Stimulated activated CD8-positive, alpha-beta memory T cell treated with anti-CD3 and anti-CD28 coated beads, Interleukin-2, amount 100 ng/mL, for 1 hour (primary cell): ENCODE data around the gene ERFE.
"Not testable (repeated sequence)": the region's sequence is repeated elsewhere in the genome, so short reads cannot be mapped to it uniquely, and the experiment has no call there.

Experiments
- DNase-seq, 2 donors: peaks; one replicate each; pipeline ENCODE4 v3.0.0-alpha.2; 2020; ENCODE audit warnings: low read depth in 2 of 2

ERFE gene, protein sequence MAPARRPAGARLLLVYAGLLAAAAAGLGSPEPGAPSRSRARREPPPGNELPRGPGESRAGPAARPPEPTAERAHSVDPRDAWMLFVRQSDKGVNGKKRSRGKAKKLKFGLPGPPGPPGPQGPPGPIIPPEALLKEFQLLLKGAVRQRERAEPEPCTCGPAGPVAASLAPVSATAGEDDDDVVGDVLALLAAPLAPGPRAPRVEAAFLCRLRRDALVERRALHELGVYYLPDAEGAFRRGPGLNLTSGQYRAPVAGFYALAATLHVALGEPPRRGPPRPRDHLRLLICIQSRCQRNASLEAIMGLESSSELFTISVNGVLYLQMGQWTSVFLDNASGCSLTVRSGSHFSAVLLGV

DNA sequence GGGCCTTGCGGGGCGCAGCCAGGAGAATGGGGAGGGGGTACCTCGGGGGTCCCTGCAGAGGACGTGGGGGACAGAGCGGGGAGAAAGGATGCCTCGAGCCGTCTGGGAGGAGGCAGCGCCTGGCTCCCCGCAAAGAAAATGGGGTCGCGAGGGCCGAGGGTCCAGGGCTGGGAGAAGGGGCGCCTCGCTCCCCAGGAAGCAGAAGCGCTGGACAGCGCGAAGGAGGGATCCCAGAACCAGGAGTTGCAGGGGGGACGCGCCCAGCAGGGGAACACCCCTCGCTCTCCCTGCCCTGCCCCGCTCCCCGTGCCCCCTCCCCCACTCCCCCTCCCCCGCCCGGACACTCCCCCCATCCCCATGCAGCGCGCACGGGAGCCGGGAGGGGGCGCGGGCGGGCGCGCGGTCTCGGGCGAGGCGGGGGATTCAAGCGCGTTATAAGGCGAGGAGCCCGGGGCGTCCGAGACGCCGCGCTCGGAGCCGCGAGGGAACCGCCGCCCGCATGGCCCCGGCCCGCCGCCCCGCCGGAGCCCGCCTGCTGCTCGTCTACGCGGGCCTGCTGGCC lies at the start of gene ERFE:
TSS of gene ERFE (plus strand) at position 462 of the 562 bp plus-strand sequence. CDS start at position 500, 38 bp downstream.
- DNase-seq, result no peak

DNA sequence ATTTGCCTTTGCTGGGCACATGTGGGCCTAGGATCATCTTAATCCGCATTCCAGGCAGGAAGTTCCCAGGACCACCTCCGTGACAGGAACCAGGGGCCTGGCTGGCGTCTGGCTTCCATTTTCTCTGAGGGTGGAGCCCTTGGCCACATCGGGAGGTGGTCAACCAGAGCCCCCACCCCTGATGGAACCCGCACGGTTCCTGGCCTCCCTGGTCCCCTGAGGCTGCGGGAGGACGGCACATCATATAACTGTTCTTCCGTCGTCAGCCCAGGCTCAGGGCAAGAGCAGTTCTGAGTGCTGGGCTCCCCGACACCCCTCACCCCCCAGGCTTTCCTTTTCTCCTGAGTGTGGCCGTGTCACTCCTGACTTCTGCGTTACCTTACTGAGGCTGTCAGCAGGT lies 45.2 kb upstream of the ERFE start:
- no peak for DNase-seq

DNA sequence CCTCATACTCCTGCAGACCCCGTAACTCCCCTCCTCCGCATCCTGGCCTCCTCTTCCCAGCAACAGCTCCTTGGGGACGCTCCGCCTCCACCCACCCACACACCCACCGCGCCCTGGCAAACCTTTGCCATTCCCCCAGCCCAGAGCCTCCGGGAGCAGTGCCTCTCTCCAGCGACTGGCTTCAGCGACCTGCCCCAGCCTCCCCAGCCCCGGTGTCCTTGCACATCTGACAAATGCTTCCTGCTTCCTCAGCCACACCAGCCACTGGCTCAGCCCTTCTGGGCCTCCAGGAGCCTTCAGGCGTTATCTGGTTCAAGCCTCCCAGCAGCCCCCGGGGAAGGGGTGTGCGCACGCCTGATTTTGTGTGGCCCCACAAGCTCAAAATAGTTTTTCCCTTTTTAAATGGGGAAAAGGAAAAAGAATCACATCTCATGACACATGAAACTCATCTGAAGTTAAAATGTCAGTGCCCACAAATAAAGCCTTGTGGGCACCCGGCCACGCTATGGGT lies 44.4 kb upstream of the ERFE start:
- DNase-seq, result no peak

DNA sequence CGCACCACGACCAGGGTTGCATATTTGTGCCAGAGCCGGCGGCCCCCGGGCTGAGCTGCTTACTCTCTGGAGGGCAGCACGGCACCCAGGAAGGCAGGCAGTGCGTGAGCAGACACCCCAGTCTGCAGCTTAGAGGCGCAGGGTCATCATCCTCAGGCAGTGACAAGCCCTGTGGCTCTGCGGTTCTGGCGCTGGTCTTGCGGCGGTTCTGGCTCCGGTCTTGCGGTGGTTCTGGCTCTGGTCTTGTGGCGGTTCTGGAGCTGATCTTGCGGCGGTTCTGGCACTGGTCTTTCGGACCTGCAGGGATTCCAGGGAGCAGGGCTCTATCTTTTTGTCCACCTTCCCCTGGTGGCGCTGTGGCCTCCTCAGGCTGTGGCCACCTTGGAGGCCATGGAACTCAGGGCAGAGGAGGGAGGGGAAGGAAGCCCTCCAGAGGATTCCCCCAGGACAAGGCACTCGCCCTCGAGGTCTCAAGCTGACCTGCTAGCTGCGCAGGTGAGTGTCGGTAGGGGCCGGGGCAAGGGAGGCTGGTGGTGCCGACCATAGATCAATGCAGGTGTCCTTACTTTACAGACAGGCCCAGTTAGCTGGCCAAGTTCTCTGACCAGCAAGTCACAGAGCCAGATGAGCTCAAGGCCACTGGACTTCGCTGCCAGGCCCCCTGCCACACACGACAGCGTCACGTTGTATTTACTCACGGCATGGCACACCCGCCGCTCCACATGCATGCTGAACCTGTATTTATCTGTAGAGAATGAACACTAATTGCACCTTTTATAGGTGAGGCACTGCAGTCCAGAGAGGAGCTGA lies 43.7 kb upstream of the ERFE start:
- DNase-seq, result no peak

DNA sequence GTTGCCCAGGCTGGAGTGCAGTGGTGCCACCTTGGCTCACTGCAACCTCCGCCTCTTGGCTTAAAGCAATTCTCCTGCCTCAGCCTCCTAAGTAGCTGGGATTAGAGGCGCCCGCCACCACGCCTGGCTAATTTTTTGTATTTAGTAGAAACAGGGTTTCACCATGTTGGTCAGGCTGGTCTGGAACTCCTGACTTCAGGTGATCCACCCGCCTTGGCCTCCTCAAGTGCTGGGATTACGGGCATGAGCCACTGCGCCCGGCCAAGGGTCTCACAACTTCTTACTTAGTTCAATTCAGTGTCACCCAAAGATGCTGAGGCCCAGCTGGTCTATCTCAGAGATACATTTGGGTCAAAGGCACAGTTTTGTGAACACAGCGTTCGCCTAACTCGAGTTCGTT lies 43.1 kb upstream of the ERFE start:
- not testable (repeated sequence) for DNase-seq

DNA sequence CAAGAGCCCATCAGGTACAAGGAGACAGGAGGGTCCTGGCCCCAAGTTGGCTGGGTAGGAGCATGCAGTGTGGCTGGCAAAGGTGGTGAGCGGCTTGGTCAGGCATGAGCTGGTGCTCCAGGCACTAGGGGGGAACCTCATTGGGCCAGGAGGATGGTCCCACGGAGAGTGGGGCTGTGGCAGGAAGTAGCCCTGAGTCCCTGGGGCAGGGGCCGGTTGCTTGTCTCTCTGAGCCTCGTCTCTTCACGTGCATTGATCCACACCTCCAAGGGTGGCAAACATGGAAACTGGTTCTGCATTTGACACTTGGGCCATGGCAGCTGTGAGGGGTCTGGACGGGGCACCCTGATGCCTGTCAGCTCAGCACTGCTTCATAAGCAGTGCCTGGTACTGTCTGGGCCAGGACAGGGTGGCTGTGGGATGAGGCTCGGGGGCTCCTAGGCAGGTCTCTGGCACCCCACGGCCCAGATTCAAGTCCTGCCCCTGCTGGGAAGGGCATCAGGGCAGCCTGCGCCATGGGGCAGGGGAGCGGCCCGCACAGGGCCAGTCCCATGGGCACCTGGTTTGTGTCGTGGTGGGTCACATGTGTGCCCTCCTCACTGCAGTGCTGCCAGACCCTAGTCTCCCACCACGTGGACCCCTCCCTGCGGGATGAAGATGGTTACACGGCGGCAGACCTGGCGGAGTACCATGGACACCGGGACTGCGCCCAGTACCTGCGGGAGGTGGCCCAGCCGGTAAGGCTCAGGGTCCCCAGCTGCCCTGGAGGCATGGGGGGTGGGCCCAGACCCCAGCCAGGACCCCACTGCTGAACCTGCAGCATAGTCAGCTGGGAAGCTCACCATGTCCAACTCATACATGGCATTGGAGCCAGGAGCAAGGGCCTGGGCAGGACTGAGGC lies 42.2 kb upstream of the ERFE start:
- no peak for DNase-seq

DNA sequence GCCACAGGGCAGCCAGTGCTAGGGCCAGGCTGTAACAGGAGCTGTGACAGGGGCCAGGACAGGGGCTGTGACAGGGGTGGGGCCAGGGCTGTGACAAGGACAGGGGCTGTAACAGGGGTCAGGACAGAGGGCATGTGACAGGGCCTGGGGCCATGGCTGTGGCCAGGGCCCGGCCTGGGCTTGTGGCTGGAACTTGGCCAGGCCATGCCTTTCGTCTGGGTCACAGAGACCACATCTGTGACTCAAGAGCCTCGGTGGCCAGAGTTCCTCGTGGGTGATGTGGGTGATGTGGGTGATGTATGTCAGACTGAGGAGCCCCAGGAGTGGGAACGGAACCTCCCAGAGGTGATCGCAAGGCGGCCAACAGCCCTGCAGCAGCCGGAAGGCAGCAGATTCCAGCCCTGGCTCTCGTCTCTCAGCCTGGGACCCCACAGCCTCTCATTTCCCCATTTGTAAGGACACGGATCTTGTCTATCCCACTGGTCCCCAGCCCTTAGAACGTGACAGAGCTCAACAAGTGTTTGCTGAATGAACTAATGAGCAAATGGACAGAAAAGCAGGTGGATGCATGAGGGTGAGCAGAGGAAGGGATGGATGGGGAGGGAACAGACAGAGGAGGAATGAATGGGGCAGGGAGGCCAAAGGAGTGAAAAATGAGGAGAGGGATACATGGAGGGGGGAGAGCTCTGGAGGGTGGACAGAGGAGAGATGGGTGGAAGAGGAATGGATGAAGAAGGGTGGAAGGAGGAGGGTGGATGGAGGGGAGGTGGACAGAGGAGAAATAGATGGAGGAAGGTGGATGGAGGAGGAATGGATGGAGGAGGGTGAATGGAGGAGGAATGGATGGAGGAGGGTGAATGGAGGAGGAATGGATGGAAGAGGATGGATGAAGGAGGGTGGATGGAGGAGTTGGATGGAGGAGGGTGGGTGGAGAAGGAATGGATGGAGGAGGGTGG lies 41.3 kb upstream of the ERFE start:
- DNase-seq, result no peak

DNA sequence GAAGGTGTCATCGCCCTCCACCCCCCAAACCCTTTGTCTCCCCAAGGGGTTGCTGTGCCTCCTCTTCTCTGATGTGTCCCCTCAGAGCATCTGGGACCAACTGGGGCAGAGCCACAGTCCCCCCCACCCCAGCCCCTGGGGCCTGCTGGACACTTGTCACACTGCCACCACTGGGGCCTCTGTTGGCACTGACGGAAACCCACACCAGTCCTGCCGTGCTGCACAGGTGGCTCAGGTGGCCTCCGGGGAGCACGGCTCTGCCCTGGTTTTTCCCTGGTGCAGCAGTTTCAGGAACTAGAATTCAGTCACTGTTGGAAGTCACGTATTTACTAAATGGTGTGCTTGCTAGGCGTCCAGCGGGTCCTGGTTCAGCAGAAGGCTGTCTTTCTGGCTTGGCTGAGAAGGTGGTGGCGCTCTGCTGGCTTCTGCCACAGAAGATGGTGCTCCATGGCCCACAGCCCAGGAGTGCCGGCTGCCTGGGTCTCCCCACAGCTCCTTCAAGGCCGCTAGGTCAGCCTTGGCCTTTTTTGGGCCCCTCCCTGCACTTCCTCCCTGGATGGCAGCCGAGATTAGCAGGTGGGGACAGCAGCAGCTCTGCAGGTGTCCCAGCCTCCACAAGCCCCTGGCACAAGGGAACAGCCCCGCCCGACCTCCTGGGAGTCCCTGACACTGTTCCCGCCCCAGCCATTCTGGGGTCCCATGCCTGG lies 38.9 kb upstream of the ERFE start:
- DNase-seq, result no peak

DNA sequence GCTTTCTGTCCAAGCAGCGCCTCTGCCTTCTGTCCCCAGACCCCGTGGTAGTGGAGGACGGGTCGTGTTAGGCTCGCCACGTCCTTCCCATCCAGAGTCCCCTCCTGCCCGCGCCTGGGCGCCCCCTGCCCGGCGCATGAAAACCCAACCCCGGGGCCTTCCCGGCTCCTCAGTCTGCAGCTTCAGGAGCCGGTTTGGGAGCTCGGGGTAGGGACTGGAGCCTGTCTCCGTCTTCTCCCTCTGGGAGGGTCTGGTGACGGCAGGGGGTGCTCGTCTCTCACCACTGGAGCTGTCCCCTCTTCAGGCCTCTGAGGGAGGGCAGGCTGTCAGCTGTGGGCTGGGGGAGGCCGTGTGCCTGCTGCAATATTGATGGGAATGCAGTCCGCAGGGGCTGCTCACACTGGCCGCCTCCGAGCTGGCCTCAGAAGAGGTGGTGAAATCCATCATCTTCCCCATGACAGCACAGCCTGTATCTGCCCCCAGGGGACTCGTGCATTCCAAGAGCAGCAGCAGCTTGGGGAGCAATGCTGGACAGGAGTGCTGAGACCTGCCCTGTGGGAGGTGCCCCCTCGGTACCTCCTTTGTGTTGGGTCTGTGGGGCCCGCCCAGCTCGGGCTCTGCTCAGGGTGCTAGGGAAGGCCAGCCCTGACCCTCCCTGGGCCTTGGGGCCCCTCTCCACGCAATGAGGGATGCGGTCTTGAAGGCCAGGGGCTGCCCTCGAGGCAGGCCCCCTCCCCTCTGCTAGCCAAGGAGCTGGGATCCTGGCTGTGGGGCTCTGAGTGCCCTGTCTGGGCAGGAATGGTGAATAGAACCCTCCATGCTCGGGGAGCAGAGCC lies 38.1 kb upstream of the ERFE start:
- DNase-seq, result no peak

DNA sequence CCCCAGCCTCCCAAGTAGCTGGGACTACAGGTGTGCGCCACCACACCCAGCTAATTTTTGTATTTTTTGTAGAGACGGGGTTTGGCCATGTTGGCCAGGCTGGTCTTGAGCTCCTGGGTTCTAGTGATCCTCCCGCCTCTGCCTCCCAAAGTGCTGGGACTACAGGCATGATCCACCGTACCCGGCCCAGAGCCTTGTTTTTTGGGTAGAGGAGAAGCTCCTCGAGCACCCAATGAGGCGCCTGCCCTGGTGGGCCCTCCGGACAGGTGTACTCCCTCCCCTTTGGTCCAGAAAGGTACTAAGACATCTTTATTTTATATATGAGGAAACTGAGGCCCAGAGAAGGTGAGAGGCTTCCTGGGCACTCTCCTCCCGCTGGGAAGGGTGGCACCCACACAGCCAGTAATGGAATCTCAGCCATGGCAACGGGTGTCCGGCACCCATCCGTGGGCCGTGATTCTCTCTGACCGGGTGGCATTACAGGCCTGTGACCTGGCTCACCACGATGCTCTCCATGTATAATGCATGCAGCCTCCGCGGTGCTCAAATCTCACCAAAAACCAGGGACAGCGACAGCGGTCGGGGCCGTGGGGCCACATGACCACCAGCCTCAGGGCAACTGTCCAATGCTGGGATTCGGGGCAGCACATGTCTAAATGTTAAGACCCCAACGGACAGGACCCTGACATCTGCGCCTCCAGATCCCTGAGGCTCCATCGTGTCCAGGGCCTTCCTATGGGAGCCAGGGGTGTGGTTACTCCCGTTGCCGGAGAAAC lies 37.1 kb upstream of the ERFE start:
- DNase-seq, result no peak

DNA sequence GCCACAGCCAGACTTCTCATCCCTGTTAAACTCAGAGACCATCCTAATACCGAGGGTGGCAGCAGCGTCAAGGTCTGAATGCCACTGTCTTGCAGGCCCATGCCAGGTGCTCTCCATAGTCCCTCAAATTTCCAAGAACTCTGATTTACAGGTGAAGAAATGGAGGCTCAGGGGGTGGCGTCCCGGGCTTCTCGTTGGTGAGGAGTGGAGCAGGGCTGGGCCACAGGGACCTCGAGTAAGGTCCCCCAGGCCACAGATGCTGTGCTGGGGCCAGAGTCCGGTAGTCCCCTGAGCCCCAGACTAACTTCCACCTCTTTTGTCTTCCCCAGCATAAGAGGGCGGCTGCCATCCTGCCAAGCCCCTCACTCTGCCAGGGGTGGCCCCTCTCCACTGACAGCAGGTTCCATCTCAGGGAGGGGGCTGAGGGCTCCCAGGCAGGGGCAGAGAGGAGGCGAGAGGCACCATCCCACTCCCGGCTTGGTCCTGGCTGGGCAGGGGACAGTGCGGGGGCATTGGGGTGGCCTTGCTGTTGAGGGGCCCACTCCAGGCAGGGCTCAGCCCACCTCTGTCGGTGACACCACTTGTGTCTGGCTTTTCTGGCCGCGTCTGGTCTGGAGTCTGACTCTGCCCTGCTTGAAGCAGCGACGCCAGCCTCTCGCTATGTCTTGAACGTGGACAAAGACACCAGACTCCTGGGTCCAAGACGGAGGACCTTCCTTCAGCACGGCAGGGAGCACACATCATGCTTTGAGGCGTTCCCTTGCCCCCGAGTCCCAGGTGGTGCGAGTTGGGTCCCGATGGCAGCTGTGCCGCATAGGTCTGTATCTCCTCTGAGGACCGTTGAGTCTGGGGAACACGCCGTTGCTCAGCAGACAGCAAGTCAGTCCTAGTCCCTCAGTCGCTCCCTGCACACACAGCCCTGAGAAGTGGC lies 36.2 kb upstream of the ERFE start:
- DNase-seq, result no peak

DNA sequence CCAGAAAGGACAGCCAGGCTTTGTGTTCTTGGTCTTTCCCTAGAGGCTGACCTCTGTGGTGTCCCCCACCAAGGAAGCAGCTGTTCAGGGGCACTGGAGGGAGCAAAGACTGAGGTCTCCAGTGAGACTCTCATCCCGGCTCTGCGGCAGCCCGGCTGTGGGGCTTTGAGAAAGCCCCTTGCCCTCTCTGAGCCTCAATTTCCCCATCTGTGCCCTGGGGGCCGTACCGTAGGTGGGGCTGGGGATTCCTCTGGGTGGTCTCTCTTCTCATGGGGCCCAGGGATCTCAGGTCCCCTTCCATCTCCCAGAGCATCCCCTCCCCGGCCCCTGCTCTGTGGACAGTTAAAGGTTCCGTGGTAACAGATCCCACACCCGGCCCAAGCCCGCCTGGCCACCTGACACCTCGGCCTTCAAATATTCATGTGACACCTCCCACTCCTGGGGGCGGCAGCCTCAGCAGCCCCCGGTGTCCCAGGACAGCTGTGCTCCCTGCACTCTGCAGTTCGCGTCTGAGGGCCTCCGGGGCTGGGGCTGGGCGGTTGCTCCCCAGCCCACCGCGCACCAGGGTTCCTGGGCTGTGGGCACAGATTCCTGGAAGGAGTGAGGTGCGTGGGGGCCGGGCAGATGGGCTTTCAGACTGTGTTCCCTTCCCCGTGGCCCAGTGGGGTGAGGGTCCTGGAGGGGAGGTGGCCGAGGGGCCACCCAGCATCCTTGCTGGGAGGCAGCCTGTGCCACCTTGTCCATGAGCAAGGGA lies 35.4 kb upstream of the ERFE start:
- no peak for DNase-seq

DNA sequence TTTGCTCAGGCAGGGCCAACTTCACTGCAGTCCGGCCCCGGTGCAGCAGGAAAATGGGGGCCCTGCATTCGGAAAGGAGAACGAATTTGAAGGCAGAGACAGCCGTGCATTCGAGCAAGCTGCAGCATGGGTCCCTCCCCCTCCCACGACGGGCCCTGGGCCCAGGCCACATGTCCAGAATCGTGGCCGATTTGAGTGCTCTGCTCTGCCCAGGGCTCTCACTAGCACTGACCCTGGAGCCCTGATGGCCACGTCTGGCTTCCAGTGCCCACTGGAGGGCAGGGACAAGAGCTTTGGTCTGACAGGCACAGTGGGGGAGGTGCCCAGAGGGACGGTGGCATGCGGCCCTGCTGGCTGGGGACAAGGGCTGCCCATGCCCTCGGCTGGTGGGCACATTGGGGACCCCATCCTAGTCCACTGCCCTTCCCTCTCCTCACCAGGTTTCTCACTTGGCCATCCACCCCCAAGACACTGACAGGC lies 34.7 kb upstream of the ERFE start:
- no peak for DNase-seq

DNA sequence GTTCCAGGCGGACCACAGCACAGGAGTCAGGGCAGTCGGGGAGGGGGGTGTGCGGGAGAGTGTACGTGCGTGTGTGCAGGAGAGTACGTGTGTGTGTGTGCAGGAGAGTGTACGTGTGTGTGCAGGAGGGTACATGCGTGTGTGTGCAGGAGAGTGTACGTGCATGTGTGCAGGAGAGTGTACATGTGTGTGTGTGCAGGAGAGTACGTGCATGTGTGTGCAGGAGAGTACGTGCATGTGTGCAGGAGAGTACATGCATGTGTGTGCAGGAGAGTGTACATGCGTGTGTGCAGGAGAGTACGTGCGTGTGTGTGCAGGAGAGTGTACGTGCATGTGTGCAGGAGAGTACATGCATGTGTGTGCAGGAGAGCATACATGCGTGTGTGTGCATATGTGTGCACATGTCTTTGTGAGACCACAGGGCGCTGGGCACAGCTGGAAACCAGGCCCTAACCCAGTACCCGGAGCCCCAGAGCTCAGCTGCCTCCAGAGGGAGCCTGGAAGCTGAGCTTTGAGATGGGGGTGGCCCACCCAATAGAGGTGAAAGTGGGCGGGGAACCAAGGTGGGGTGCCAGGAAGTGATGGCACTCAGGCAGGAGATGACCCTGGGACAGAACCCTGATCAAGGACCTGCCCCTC lies 34.2 kb upstream of the ERFE start:
- DNase-seq, result no peak

DNA sequence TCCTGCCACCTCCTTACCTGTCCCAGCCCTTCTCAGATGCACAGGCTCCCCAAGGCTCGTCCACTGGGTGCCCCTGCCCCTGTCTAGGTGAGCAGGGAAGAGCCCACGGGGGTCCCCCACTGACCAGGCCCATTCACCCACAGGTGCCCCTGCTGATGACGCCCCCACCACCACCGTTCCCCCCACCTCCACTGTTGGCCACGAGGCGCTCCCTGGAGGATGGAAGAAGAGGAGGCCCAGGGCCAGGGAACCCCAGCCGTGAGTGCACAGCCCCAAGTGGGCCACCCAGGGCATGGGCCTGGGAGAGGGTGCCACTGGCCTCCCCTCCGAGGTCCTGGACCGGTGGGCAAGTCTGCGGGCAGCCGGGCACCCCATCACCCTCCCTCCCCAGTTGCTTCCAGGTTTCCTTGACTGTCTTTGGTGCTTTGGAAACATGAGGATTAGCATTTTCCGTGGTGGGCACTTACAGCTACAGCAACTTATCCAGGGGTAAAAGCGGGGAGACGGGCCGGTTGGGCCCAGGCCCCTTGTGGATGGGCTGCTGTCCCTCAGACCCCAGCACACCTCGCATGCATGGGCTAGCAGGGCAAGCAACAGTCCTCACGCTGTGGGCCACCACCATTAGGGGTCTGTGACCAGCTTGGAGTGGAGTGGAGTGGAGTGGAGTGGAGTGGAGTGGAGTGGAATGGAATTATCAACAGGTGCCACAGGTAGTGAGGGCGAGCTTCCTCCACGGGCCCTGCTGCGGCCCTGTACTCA lies 33.5 kb upstream of the ERFE start:
- no peak for DNase-seq
